ENCODE data around the gene OR2G6.
"Not testable (repeated sequence)": the region's sequence is repeated elsewhere in the genome, so short reads cannot be mapped to it uniquely, and the experiment has no call there.

OR2G6 gene

GRCh38 chr1:248574657-248575056 lies 66.8 kb downstream of the OR2G6 start, which contains the start of gene OR2T34:
TSS of gene OR2T34 (minus strand) at chr1:248574757. CDS start at chr1:248574757, 0 bp downstream.
- not testable (repeated sequence) for DNase-seq (ENCODE audit: low read depth in 2 of 2)

DNA sequence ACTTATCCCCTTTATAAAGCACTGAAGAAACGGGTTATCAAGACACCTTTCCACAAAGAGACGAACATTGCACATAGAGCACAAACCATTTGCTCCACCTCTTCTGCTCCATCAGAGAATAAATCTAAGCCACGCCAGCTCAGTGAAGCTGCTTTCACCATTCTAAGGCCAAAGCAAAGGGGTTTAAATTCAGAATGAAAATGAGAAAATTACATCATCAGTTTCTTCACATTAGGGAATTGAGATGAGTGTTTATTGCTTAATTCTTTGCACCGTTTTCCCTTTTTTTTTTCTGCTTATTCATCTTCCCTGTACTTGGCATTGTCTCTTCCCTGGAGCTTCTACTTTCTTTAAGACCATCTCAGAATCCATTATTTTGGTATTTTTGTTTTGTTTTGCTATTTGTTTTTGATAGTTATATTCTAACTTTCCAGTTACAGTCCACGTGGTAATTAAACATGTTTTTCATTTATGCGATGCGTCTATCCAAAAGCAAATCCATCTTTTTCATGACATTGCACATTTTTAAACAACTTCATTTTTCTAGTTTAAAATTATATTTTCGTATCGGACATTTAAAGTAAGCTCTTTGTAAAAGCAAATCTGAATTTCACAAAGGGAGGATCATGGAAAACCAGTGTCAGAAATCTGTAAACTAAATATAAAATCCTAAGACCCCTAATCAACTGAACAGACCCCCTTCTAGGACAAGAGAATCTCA lies 68.5 kb downstream of the OR2G6 start:
- no peak for DNase-seq (ENCODE audit: low read depth in 2 of 2)

All from stimulated activated CD4-positive, alpha-beta T cell treated with anti-CD3 and anti-CD28 coated beads, Interleukin-15, amount 100 ng/mL, for 48 hours (primary cell).